Choroid plexus epithelial cell (primary cell): ENCODE measurements around the gene DENND1B.

Experiments
- DNase-seq: peaks from one replicate; pipeline ENCODE4 v3.0.0-alpha.2; 2010; ENCODE audit warnings: low read depth
- H3K4me3 ChIP-seq: 2 replicates; pipeline ENCODE4 v1.5.1; 2011; ENCODE audit warnings: low read depth, mild to moderate bottlenecking, control low read depth, low read length, moderate library complexity
- CTCF ChIP-seq: conservative IDR thresholded peaks from 2 replicates; pipeline ENCODE4 v1.5.1; 2011; ENCODE audit warnings: low read depth, mild to moderate bottlenecking, control low read depth, inconsistent platforms, low read length, moderate library complexity

DENND1B gene

GRCh38 chr1:197638316-197638715, 137.0 kb downstream of the DENND1B start:
- no peak for TF ChIP-seq CTCF
- H3K4me3 ChIP-seq: no peak overlapping the region
- no peak for DNase-seq

- no peak for TF ChIP-seq CTCF
- no peak overlapping the region for H3K4me3 ChIP-seq
- DNase-seq: no peak
These were observed 137.9 kb downstream of the DENND1B start for GRCh38 chr1:197637406-197637805.

- DNase-seq: no peak
- no peak overlapping the region for H3K4me3 ChIP-seq
- TF ChIP-seq CTCF: no peak
These were observed 141.7 kb downstream of the DENND1B start for GRCh38 chr1:197633447-197634078.

- H3K4me3 ChIP-seq: no peak overlapping the region
- DNase-seq: no peak
- TF ChIP-seq CTCF: no peak
These were observed 142.6 kb downstream of the DENND1B start for GRCh38 chr1:197632651-197633050.

- no peak for TF ChIP-seq CTCF
- no peak overlapping the region for H3K4me3 ChIP-seq
- DNase-seq: no peak
These were observed 143.3 kb downstream of the DENND1B start for GRCh38 chr1:197632005-197632404.

GRCh38 chr1:197622371-197622770, 152.9 kb downstream of the DENND1B start:
- no peak for TF ChIP-seq CTCF
- no peak overlapping the region for H3K4me3 ChIP-seq
- DNase-seq: no peak

- DNase-seq: no peak
- no peak overlapping the region for H3K4me3 ChIP-seq
- TF ChIP-seq CTCF: no peak
These were observed 153.5 kb downstream of the DENND1B start for GRCh38 chr1:197621761-197622160.
